Measurements from ENCODE around the gene PCNT. TPM values are rescaled to one million over a fixed set of nuclear protein-coding genes. Genes with fewer than 3 reads are reported as not detected.

PCNT gene
- polyA plus RNA-seq, 3 donors, result 5.7 to 15.6 (median 11.2) TPM

- H3K27ac ChIP-seq (ENCODE audit: low read depth, low read length), result no peak overlapping the region
- WGBS, 3 donors, result 92 to 96% (median 93%) methylated on average over 13 of the region's 13 CpGs
Observed at GRCh38 chr21:46350981-46351380, 27.0 kb downstream of the PCNT start.

- WGBS, 3 donors, result 95 to 96% (median 96%) methylated on average over 11 of the region's 11 CpGs
- no peak overlapping the region for H3K27ac ChIP-seq (ENCODE audit: low read depth, low read length)
Observed at GRCh38 chr21:46351476-46352163, 27.7 kb downstream of the PCNT start.

- WGBS, 3 donors, result 92 to 95% (median 95%) methylated on average over 11 of the region's 11 CpGs
- no peak overlapping the region for H3K27ac ChIP-seq (ENCODE audit: low read depth, low read length)
Observed at GRCh38 chr21:46352164-46352515, 28.2 kb downstream of the PCNT start.

GRCh38 chr21:46352913-46353312, 29.0 kb downstream of the PCNT start:
- 90 to 94% (median 92%) methylated on average over 14 of the region's 14 CpGs for WGBS, 3 donors
- H3K27ac ChIP-seq (ENCODE audit: low read depth, low read length), result no peak overlapping the region

- H3K27ac ChIP-seq (ENCODE audit: low read depth, low read length), result no peak overlapping the region
- WGBS, 3 donors, result 92 to 95% (median 94%) methylated on average over 16 of the region's 16 CpGs
Observed at GRCh38 chr21:46354046-46354445, 30.1 kb downstream of the PCNT start.

GRCh38 chr21:46354518-46354917, 30.6 kb downstream of the PCNT start:
- WGBS, 3 donors, result 95 to 97% (median 96%) methylated on average over 13 of the region's 13 CpGs
- H3K27ac ChIP-seq (ENCODE audit: low read depth, low read length), result no peak overlapping the region

GRCh38 chr21:46355161-46356004, 31.4 kb downstream of the PCNT start:
- H3K27ac ChIP-seq (ENCODE audit: low read depth, low read length), result no peak overlapping the region
- WGBS, 3 donors, result 92 to 94% (median 94%) methylated on average over 33 of the region's 33 CpGs

- WGBS, 3 donors, result 94 to 97% (median 95%) methylated on average over 13 of the region's 13 CpGs
- no peak overlapping the region for H3K27ac ChIP-seq (ENCODE audit: low read depth, low read length)
Observed at GRCh38 chr21:46356005-46356338, 32.0 kb downstream of the PCNT start.

GRCh38 chr21:46356494-46357334, 32.8 kb downstream of the PCNT start:
- WGBS, 3 donors, result 91 to 92% (median 91%) methylated on average over 23 of the region's 23 CpGs
- no peak overlapping the region for H3K27ac ChIP-seq (ENCODE audit: low read depth, low read length)

- 84 to 89% (median 88%) methylated on average over 4 of the region's 4 CpGs for WGBS, 3 donors
- H3K27ac ChIP-seq (ENCODE audit: low read depth, low read length), result no peak overlapping the region
Observed at GRCh38 chr21:46357335-46357604, 33.3 kb downstream of the PCNT start.

- H3K27ac ChIP-seq (ENCODE audit: low read depth, low read length), result no peak overlapping the region
- 93 to 95% (median 93%) methylated on average over 19 of the region's 19 CpGs for WGBS, 3 donors
Observed at GRCh38 chr21:46357684-46358425, 33.9 kb downstream of the PCNT start.

- no peak overlapping the region for H3K27ac ChIP-seq (ENCODE audit: low read depth, low read length)
- WGBS, 3 donors, result 93 to 99% (median 97%) methylated on average over 10 of the region's 10 CpGs
Observed at GRCh38 chr21:46361176-46361575, 37.2 kb downstream of the PCNT start.

- H3K27ac ChIP-seq (ENCODE audit: low read depth, low read length), result no peak overlapping the region
- 64 to 87% (median 73%) methylated on average over 10 of the region's 10 CpGs for WGBS, 3 donors
Observed at GRCh38 chr21:46361935-46362334, 38.0 kb downstream of the PCNT start.

GRCh38 chr21:46362946-46363345, 39.0 kb downstream of the PCNT start:
- no peak overlapping the region for H3K27ac ChIP-seq (ENCODE audit: low read depth, low read length)
- WGBS, 3 donors, result 62 to 92% (median 91%) methylated on average over 15 of the region's 15 CpGs

GRCh38 chr21:46363698-46364097, 39.7 kb downstream of the PCNT start:
- H3K27ac ChIP-seq (ENCODE audit: low read depth, low read length), result no peak overlapping the region
- WGBS, 3 donors, result 90 to 92% (median 92%) methylated on average over 15 to 16 of the region's 16 CpGs

GRCh38 chr21:46366091-46366490, 42.1 kb downstream of the PCNT start:
- H3K27ac ChIP-seq (ENCODE audit: low read depth, low read length), result no peak overlapping the region
- 82 to 92% (median 88%) methylated on average over 11 of the region's 11 CpGs for WGBS, 3 donors

- no peak overlapping the region for H3K27ac ChIP-seq (ENCODE audit: low read depth, low read length)
- WGBS, 3 donors, result 84 to 94% (median 86%) methylated on average over 19 of the region's 19 CpGs
Observed at GRCh38 chr21:46366561-46366960, 42.6 kb downstream of the PCNT start.

GRCh38 chr21:46366966-46367365, 43.0 kb downstream of the PCNT start:
- no peak overlapping the region for H3K27ac ChIP-seq (ENCODE audit: low read depth, low read length)
- WGBS, 3 donors, result 91 to 95% (median 91%) methylated on average over 20 of the region's 20 CpGs
